G401 (cell line): ENCODE results near the gene IST1. TPM values are rescaled to one million over a fixed set of nuclear protein-coding genes. Genes with fewer than 3 reads are reported as not detected.

Experiments
- DNase-seq: peaks from one replicate; pipeline ENCODE4 v3.0.0-alpha.2; 2015; ENCODE audit warnings: low spot score
- in situ Hi-C: cut with HindIII; loops from 2 replicates; pipeline ENCODE4 v1.10.0; 2016; ENCODE audit warnings: low sequenced_read_pairs, mixed read lengths
- total RNA-seq: library from RNA; depleted of rRNA; stranded (reverse); fragments of >200 nt; shearing (Covaris generic); gene quantifications from 2 replicates; pipeline ENCODE4 v1.2.3, GENCODE V29; 2014

IST1 gene
- total RNA-seq, 1 experiment from 2014 or later = 187 TPM

DNA sequence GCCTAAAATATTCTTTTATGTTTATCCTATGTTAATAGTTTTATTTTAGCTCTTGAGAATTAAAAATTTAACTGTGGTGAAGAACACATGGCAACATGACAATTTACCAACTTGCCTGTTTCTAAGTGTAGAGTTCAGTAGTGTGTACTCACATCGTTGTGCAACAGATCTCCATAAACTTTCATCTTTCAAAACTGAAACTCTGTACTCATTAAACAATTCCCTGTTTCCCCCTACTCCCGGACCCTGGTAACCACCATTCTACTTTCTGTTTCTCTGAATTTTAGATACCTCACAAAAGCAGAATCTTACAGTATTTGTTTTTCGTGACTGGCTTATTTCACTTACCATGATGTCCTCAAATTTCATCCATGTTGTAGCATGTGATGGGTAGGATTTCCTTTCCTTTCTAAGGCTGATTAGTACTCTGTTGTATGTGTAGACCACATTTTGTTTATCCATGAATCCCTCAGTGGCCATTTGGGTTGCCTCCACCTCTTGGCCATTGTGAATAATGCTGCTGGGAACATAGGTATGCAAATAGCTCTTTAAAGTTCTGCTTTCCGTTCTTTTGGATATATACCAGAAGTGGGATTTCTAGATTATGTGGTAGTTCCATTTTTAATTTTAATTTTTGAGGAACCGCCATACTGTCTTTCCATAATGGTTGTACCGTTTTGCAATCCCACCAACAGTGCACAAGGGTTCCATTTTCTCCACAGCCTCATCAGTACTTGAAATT lies 17.4 kb downstream of the IST1 start:
- DNase-seq = no peak
- in situ Hi-C loops = no loop called here

DNA sequence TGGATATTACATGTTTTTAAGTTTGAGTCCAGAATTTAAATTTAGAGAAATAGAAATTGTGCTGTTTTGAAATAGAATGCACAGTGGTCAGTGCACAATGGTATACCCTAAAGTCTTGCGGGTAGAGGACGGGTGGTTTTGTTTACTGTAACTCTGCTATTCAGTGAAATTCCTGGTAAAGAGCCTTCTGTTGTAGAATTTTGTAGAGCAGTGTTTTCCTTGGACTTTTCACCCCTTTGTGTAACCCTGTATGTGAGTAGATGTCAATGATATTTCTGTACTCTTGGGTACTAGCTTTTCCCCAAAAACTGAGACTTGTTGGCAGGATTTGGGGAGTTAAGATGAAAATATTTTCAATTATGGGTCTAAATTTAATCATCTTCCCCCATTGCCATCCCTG lies 19.5 kb downstream of the IST1 start:
- no peak for DNase-seq
- in situ Hi-C loops = no loop called here

GRCh38 chr16:71915350-71915749 lies 20.0 kb downstream of the IST1 start:
- DNase-seq = no peak
- in situ Hi-C loops = no loop called here

GRCh38 chr16:71916397-71916920 lies 21.1 kb downstream of the IST1 start:
- in situ Hi-C loops = no loop called here
- no peak for DNase-seq

DNA sequence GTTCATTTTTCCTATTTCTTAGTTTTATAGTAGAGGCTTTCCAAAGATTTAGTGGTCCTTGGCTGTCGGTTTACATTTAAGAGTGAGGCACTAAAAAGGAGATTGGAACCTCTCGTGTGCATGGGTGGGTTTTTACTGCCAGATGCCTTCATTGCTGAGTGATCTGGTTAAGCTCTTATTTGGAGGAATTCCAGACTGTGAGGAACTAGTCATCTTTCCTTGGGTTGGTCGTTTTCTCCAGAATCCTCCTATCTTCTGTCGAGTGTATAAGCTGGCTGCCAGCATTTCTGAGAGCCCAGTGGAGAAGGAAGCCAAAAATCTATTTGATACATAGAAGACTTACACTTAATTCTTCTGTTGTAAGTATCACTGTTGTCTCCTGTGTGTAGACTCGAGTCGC lies 22.6 kb downstream of the IST1 start:
- no peak for DNase-seq
- in situ Hi-C loops = no loop called here

DNA sequence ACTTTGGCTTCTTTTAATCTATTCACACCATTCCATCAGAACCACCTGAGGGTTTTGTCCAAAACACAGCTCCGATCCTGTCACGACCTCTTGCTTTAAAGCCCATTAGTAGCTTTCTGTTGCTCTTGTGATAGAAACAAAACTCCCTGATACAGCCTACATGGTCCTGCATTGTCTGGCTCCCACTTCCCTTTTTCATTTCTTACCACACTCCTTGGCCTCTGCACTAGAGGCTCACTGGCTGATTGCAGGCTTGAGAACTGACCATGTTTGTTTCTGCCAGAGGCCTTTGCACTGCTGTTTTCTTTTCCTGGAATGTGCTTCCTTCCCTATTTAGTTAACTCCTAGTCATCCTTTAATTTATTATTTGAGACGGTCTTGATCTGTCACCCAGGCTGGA lies 23.7 kb downstream of the IST1 start:
- no peak for DNase-seq
- in situ Hi-C loops = no loop called here

DNA sequence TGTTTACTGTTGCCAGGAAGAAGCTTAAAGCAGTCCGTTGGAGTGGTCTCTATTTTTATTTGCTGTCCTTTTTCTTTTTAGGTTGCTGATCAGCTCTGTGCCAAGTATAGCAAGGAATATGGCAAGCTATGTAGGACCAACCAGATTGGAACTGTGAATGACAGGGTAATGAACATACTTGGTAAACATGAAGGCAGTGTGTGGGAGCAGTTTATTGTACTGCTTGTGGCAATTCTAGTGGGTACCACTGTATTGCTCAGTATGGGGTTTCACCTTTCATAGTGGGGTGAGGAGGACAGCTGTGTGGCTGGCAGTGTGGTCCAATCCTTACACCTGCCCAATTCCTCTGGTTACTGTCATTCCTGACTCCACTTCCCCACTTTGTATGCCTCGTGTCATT lies 25.3 kb downstream of the IST1 start:
- in situ Hi-C loops = no loop called here
- no peak for DNase-seq

DNA sequence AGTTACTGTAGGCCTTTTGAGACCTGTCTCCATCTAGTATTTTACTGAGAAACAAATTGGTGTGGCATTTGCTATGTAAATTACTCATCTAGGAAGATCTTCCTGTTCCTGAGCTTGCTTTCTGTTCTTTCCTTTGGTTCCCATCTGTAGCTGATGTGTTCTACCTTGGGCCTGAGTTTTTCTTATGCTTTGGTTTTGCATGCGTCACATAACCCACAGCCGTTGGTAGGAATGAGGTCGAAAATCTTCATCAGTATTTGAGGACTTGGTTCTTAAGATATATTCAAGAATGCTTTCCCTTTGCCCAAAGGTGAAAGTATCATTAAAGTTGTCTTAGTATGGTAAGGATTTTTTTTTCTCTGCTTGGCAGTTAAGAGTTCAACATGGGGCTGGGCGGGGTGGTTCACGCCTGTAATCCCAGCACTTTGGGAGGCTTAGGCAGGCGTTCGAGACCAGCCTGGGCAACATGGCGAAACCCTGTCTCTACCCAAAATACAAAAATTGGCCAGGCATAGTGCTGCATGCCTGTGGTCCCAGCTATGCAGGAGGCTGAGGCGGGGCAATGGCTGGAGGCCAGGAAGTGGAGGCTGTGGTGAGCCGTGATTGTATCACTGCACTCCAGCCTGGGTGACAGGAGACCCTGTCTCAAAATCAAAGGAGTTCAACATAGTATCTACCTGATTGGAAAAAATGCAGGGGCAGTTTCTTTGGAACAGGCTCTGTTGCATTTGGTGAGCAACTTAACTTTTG lies 28.8 kb downstream of the IST1 start:
- DNase-seq = no peak
- in situ Hi-C loops = no loop called here

DNA sequence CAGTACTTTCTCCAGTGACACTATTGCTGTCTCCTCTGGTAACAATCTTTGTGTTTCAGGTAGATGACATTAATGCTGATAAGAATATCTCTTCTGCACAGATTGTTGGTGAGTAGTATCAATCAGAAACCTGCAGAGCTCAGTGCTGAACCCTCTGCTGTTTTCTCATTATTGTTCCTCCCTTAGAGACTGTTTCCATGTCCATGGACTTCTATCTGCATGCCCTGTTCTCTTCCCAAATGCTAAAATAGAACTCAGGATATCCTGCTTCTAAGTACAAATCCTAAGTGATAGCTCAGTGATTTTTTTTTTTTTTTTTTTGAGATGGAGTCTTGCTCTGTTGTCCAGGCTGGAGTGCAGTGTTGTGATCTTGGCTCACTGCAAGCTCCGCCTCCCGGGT lies 29.4 kb downstream of the IST1 start:
- in situ Hi-C loops = no loop called here
- no peak for DNase-seq

DNA sequence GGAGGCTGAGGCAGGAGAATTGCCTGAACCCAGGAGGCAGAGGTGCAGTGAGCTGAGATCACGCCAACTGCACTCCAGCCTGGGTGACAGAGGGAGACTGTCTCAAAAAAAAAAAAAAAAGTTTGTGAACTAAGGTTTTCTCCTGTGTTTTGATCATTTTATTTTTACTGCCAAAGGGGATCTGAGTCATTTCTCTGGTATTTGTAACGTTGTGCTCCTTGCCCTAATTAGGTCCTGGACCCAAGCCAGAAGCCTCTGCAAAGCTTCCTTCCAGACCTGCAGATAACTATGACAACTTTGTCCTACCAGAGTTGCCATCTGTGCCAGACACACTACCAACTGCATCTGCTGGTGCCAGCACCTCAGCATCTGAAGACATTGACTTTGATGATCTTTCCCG lies 32.1 kb downstream of the IST1 start:
- in situ Hi-C loops = no loop called here

GRCh38 chr16:71927787-71928186 lies 32.5 kb downstream of the IST1 start:
- in situ Hi-C loops = no loop called here
- DNase-seq = no peak

More for the DNA sequence above, 32.1 kb downstream of the IST1 start:
- peak; percentile 39 for DNase-seq

- in situ Hi-C loops = no loop called here
- DNase-seq = peak; percentile 54
These were observed 33.7 kb downstream of the IST1 start for GRCh38 chr16:71929048-71929447.

- no peak for DNase-seq
- in situ Hi-C loops = loop anchor here (10.0 kb wide), 1 partner anchor 55 kb away; no protein-coding TSS in a partner anchor
These were observed 34.8 kb downstream of the IST1 start for GRCh38 chr16:71930013-71930563.

DNA sequence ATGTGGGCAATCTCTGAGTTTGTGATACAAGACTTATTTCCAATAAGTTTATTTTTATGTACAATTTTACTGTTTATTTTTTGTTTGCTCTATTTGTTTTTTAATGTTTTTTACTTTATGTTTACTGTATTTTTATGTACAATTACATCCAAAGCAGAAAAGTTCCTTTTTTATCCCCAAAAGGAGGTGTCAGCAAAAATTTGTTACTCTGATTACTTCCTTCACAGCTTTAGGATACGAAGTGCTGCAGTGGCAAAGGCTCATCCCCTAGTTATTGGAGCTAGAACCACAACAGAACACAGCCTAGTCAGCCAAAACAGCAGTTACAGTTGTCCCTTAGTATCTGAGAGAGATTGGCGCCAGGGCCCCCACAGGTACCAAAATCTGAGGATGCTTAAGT lies 35.7 kb downstream of the IST1 start:
- in situ Hi-C loops = loop anchor here (10.0 kb wide), 1 partner anchor 56 kb away; no protein-coding TSS in a partner anchor

DNA sequence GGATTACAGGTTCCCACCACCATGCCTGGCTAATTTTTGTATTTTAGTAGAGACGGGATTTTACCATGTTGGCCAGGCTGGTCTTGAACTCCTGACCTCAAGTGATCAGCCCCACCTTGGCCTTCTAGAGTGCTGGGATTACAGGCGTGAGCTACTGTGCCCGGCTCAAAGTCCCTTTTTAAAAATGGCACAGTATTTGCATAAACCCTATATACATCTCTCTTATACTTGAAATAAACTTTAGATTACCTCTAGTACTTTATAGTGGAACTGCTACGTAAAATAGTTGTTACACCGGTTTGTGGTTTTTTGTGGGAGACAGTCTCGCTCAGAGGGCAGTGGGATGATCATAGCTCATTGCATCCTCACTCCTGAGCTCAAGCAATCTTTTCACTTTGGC lies 36.3 kb downstream of the IST1 start:
- in situ Hi-C loops = loop anchor here (10.0 kb wide), 1 partner anchor 57 kb away; no protein-coding TSS in a partner anchor
- DNase-seq = no peak

More for the DNA sequence above, 35.7 kb downstream of the IST1 start:
- no peak for DNase-seq

GRCh38 chr16:71933017-71933416 lies 37.7 kb downstream of the IST1 start:
- no peak for DNase-seq
- in situ Hi-C loops = loop anchor here (10.0 kb wide), 1 partner anchor 58 kb away; no protein-coding TSS in a partner anchor

- peak; percentile 51 for DNase-seq
- in situ Hi-C loops = loop anchor here (10.0 kb wide), 1 partner anchor 59 kb away; no protein-coding TSS in a partner anchor
These were observed 38.8 kb downstream of the IST1 start for GRCh38 chr16:71933913-71934695.

GRCh38 chr16:71937868-71938510 lies 42.7 kb downstream of the IST1 start:
- in situ Hi-C loops = loop anchor here (10.0 kb wide), 1 partner anchor 63 kb away; no protein-coding TSS in a partner anchor
- DNase-seq = no peak

GRCh38 chr16:71943887-71944286 lies 48.6 kb downstream of the IST1 start:
- in situ Hi-C loops = no loop called here
- DNase-seq = no peak
